K562 (cell line): ENCODE measurements around the gene BAIAP3. TPM values are rescaled to one million over a fixed set of nuclear protein-coding genes. Genes with fewer than 3 reads are reported as not detected.
A peak's percentile ranks its signal among the peaks of the same experiment; 100 is the strongest.

ENCODE experiments used
- BRD4 ChIP-seq: fragments of 200-600 bp; sonication (generic); IDR thresholded peaks from 2 replicates; pipeline ENCODE4 v1.6.1; 2017; ENCODE audit warnings: inconsistent platforms
- E2F8 ChIP-seq: fragments of 450-650 bp; IDR thresholded peaks from 2 replicates; pipeline ENCODE4 v1.7.1; 2018; ENCODE audit warnings: mild to moderate bottlenecking, low read depth; ENCODE audit not compliant: partially characterized antibody
- EP400 ChIP-seq: fragments of 450-650 bp; IDR thresholded peaks from 2 replicates; pipeline ENCODE4 v1.6.1; 2017; ENCODE audit warnings: antibody characterized with exemption, mild to moderate bottlenecking, moderate library complexity
- FOXK2 ChIP-seq, 2 experiments: fragments of 450-650 bp; IDR thresholded peaks in 1 of 2; conservative IDR thresholded peaks in 1 of 2; 2 replicates each; pipeline ENCODE4 v1.6.1; 2016; ENCODE audit warnings: low read depth in 2 of 2, mild to moderate bottlenecking in 1 of 2
- HCFC1 ChIP-seq: IDR thresholded peaks from 2 replicates; pipeline ENCODE4 v1.6.1; 2012; ENCODE audit warnings: low read depth, low read length, improper control_type of control experiment
- L3MBTL2 ChIP-seq: fragments of 450-650 bp; IDR thresholded peaks from 2 replicates; pipeline ENCODE4 v1.6.1; 2016; ENCODE audit warnings: mild to moderate bottlenecking, moderate library complexity
- MBD2 ChIP-seq: sonication (generic); IDR thresholded peaks from 2 replicates; pipeline ENCODE4 v1.6.1; 2016; ENCODE audit warnings: low read depth, borderline replicate concordance
- SMARCE1 ChIP-seq: fragments of 450-650 bp; IDR thresholded peaks from 2 replicates; pipeline ENCODE4 v1.7.1; 2016; ENCODE audit warnings: mild to moderate bottlenecking
- polyA plus RNA-seq, 8 experiments: library from polyadenylated mRNA; depleted of rRNA in 4 of 8; stranded (reverse) in 5 of 8; unstranded in 3 of 8; fragments of >200 nt; fragmentation: Nextera tagmentation in 2 of 8; fragmentation: Illumina TruSeq in 1 of 8; extraction: Ambion mirVana in 2 of 8; extraction: Trizol in 1 of 8; gene quantifications; 2 replicates each; pipeline versions ENCODE4 v1.2.1 to v1.2.3, GENCODE V29; 2011 to 2014; ENCODE audit warnings: inconsistent platforms in 1 of 8, missing spikeins in 1 of 8
- total RNA-seq, 7 experiments: library from RNA; depleted of rRNA in 6 of 7; stranded (reverse); fragments of >200 nt in 6 of 7; fragmentation: Illumina TruSeq in 2 of 7; extraction: Trizol in 2 of 7; gene quantifications; 2 replicates each; pipeline versions ENCODE4 v1.2.1 to v1.2.3, GENCODE V29; 2011 to 2021; ENCODE audit warnings: low replicate concordance in 1 of 7
- TF ChIP-seq, protein P1 (sequence below): sonication (generic); formaldehyde crosslinking; IDR thresholded peaks from 2 replicates; pipeline ENCODE4 v1.8.0; 2023; ENCODE audit warnings: mild to moderate bottlenecking, missing genetic modification reagents
- TF ChIP-seq, protein P2 (sequence below), 2 experiments: fragments of 450-650 bp; IDR thresholded peaks; 2 replicates each; pipeline ENCODE4 v1.6.1; 2018; ENCODE audit warnings: mild to moderate bottlenecking in 2 of 2, low read depth in 1 of 2; ENCODE audit not compliant: partially characterized antibody in 2 of 2

BAIAP3 gene
- total and polyA plus RNA-seq, 9 of the 15 experiments (the other 6 are each of a cell fraction or from before 2014, with no cell fraction given) = 0.03 to 4.5 (median 0.57) TPM; not detected in 1

- TF ChIP-seq, protein P1, sequence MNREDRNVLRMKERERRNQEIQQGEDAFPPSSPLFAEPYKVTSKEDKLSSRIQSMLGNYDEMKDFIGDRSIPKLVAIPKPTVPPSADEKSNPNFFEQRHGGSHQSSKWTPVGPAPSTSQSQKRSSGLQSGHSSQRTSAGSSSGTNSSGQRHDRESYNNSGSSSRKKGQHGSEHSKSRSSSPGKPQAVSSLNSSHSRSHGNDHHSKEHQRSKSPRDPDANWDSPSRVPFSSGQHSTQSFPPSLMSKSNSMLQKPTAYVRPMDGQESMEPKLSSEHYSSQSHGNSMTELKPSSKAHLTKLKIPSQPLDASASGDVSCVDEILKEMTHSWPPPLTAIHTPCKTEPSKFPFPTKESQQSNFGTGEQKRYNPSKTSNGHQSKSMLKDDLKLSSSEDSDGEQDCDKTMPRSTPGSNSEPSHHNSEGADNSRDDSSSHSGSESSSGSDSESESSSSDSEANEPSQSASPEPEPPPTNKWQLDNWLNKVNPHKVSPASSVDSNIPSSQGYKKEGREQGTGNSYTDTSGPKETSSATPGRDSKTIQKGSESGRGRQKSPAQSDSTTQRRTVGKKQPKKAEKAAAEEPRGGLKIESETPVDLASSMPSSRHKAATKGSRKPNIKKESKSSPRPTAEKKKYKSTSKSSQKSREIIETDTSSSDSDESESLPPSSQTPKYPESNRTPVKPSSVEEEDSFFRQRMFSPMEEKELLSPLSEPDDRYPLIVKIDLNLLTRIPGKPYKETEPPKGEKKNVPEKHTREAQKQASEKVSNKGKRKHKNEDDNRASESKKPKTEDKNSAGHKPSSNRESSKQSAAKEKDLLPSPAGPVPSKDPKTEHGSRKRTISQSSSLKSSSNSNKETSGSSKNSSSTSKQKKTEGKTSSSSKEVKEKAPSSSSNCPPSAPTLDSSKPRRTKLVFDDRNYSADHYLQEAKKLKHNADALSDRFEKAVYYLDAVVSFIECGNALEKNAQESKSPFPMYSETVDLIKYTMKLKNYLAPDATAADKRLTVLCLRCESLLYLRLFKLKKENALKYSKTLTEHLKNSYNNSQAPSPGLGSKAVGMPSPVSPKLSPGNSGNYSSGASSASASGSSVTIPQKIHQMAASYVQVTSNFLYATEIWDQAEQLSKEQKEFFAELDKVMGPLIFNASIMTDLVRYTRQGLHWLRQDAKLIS (CRISPR knock-in tag) = no peak; the same call in 1 of the 2 replicates
- TF ChIP-seq FOXK2 (conservative IDR thresholded peaks at IDR 0.05 in 1 of 2, IDR thresholded peaks at IDR 0.05 in 1 of 2; ENCODE audit: low read depth in 2 of 2) (peak; percentile 77 to 84; a peak in 3 of 4 replicates), MBD2 (peak; percentile 97), BRD4 (peak; percentile 99), EP400 (peak; percentile 98), L3MBTL2 (peak; percentile 76), SMARCE1 (no peak), E2F8 (peak; percentile 89), HCFC1 (peak; percentile 67)
- TF ChIP-seq, protein P2, sequence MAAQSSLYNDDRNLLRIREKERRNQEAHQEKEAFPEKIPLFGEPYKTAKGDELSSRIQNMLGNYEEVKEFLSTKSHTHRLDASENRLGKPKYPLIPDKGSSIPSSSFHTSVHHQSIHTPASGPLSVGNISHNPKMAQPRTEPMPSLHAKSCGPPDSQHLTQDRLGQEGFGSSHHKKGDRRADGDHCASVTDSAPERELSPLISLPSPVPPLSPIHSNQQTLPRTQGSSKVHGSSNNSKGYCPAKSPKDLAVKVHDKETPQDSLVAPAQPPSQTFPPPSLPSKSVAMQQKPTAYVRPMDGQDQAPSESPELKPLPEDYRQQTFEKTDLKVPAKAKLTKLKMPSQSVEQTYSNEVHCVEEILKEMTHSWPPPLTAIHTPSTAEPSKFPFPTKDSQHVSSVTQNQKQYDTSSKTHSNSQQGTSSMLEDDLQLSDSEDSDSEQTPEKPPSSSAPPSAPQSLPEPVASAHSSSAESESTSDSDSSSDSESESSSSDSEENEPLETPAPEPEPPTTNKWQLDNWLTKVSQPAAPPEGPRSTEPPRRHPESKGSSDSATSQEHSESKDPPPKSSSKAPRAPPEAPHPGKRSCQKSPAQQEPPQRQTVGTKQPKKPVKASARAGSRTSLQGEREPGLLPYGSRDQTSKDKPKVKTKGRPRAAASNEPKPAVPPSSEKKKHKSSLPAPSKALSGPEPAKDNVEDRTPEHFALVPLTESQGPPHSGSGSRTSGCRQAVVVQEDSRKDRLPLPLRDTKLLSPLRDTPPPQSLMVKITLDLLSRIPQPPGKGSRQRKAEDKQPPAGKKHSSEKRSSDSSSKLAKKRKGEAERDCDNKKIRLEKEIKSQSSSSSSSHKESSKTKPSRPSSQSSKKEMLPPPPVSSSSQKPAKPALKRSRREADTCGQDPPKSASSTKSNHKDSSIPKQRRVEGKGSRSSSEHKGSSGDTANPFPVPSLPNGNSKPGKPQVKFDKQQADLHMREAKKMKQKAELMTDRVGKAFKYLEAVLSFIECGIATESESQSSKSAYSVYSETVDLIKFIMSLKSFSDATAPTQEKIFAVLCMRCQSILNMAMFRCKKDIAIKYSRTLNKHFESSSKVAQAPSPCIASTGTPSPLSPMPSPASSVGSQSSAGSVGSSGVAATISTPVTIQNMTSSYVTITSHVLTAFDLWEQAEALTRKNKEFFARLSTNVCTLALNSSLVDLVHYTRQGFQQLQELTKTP (IDR thresholded peaks at IDR 0.05; ENCODE audit: low read depth in 1 of 2, partially characterized antibody in 2 of 2) = peak in 1 of 2 experiments; percentile 91
Observed at GRCh38 chr16:1308977-1309885, 24.2 kb upstream of the BAIAP3 start, which contains the start of gene UBE2I (continued).
